IPS-NIHi7 (cell line): ENCODE data around the gene PAFAH1B2.
"Not testable (repeated sequence)": the region's sequence is repeated elsewhere in the genome, so short reads cannot be mapped to it uniquely, and the experiment has no call there.

Experiments used
- DNase-seq: peaks from one replicate; pipeline ENCODE4 v3.0.0; 2012; ENCODE audit warnings: mixed read lengths; ENCODE audit errors: extremely low spot score

PAFAH1B2 gene

GRCh38 chr11:117143871-117144476, at the start of gene PAFAH1B2:
PAFAH1B2 (plus strand) TSS chr11:117144287; CDS start chr11:117152448, 8,161 bp downstream.
- DNase-seq: peak; percentile 98

GRCh38 chr11:117094776-117095175, 49.3 kb upstream of the PAFAH1B2 start:
- no peak for DNase-seq

- DNase-seq: no peak
These were observed 48.6 kb upstream of the PAFAH1B2 start for GRCh38 chr11:117095284-117096161.

GRCh38 chr11:117096201-117096991, 47.7 kb upstream of the PAFAH1B2 start:
- DNase-seq: peak; percentile 71

GRCh38 chr11:117097014-117097388, 47.1 kb upstream of the PAFAH1B2 start:
- DNase-seq: no peak

GRCh38 chr11:117097389-117098268, 46.5 kb upstream of the PAFAH1B2 start:
- DNase-seq: peak; percentile 41

- peak; percentile 99 for DNase-seq
These were observed 45.5 kb upstream of the PAFAH1B2 start, which contains the start of gene SIK3 for GRCh38 chr11:117098269-117099232. SIK3 (minus strand) TSS chr11:117098428; CDS start chr11:117098415, 13 bp downstream.

- DNase-seq: no peak
These were observed 44.4 kb upstream of the PAFAH1B2 start for GRCh38 chr11:117099696-117100095.

GRCh38 chr11:117100556-117100955, 43.5 kb upstream of the PAFAH1B2 start:
- DNase-seq: no peak

- DNase-seq: no peak
These were observed 36.1 kb upstream of the PAFAH1B2 start for GRCh38 chr11:117107701-117108590.

GRCh38 chr11:117110294-117110950, 33.7 kb upstream of the PAFAH1B2 start:
- no peak for DNase-seq

- not testable (repeated sequence) for DNase-seq
These were observed 31.6 kb upstream of the PAFAH1B2 start for GRCh38 chr11:117112497-117112896.

GRCh38 chr11:117112939-117113338, 31.1 kb upstream of the PAFAH1B2 start:
- not testable (repeated sequence) for DNase-seq

- no peak for DNase-seq
These were observed 26.4 kb upstream of the PAFAH1B2 start for GRCh38 chr11:117117681-117118080.

- no peak for DNase-seq
These were observed 22.9 kb upstream of the PAFAH1B2 start for GRCh38 chr11:117121176-117121575.

- no peak for DNase-seq
These were observed 21.5 kb upstream of the PAFAH1B2 start for GRCh38 chr11:117122556-117122955.

GRCh38 chr11:117126223-117126965, 17.7 kb upstream of the PAFAH1B2 start:
- DNase-seq: no peak
